Smooth muscle cell (in vitro differentiated cells): ENCODE results near the gene FOXJ1. TPM values are rescaled to one million over a fixed set of nuclear protein-coding genes. Genes with fewer than 3 reads are reported as not detected.

Experiments used
- DNase-seq: peaks from one replicate; lab custom pipeline; 2025; ENCODE audit not compliant: unreplicated experiment; lab: John Stamatoyannopoulos, UW
- H2AFZ ChIP-seq: fragments of 200-600 bp; sonication (generic); 2 replicates; pipeline ENCODE4 v1.6.0; 2016; ENCODE audit warnings: antibody characterized with exemption, low read depth, mild to moderate bottlenecking
- H3F3A ChIP-seq: fragments of 200-600 bp; sonication (generic); 2 replicates; pipeline ENCODE4 v1.6.0; 2017; ENCODE audit warnings: antibody characterized with exemption, low read depth
- H3K27ac ChIP-seq: fragments of 200-600 bp; sonication (generic); 2 replicates; pipeline ENCODE4 v1.5.1; 2016; ENCODE audit warnings: low read depth, mild to moderate bottlenecking
- H3K27me3 ChIP-seq: fragments of 200-600 bp; sonication (generic); 2 replicates; pipeline ENCODE4 v1.6.1; 2016; ENCODE audit warnings: low read depth, mild to moderate bottlenecking
- H3K36me3 ChIP-seq: fragments of 200-600 bp; sonication (generic); 2 replicates; pipeline ENCODE4 v1.5.1; 2016; ENCODE audit warnings: low read depth
- H3K4me1 ChIP-seq: fragments of 200-600 bp; sonication (generic); 2 replicates; pipeline ENCODE4 v1.5.1; 2016; ENCODE audit warnings: low read depth
- H3K4me2 ChIP-seq: fragments of 200-600 bp; sonication (generic); 2 replicates; pipeline ENCODE4 v1.6.0; 2016; ENCODE audit warnings: mild to moderate bottlenecking
- H3K4me3 ChIP-seq: fragments of 200-600 bp; sonication (generic); 2 replicates; pipeline ENCODE4 v1.5.1; 2016; ENCODE audit warnings: mild to moderate bottlenecking
- H3K79me2 ChIP-seq: fragments of 200-600 bp; sonication (generic); 2 replicates; pipeline ENCODE4 v1.6.0; 2016; ENCODE audit warnings: low read depth, mild to moderate bottlenecking
- H3K9ac ChIP-seq: fragments of 200-600 bp; sonication (generic); 2 replicates; pipeline ENCODE4 v1.6.0; 2016; ENCODE audit warnings: low read depth
- H3K9me3 ChIP-seq: fragments of 200-600 bp; sonication (generic); replicated peaks from 2 replicates; pipeline ENCODE4 v1.5.1; 2016; ENCODE audit warnings: low read depth
- H4K20me1 ChIP-seq: fragments of 200-600 bp; sonication (generic); 2 replicates; pipeline ENCODE4 v1.6.0; 2016; ENCODE audit warnings: low read depth
- CTCF ChIP-seq: fragments of 200-600 bp; sonication (generic); IDR thresholded peaks from 2 replicates; pipeline ENCODE4 v1.5.1; 2017; ENCODE audit warnings: borderline replicate concordance, mild to moderate bottlenecking, antibody characterized with exemption; ENCODE audit not compliant: insufficient read depth, poor library complexity, severe bottlenecking
- WGBS: methylation state at CpG from one replicate; pipeline ENCODE4 v1.1.7; 2016; ENCODE audit warnings: low lambda C conversion rate; 5-methylcytosine and 5-hydroxymethylcytosine counted together
- polyA plus RNA-seq: library from polyadenylated mRNA; unstranded; fragments of >200 nt; fragmentation: Nextera tagmentation; extraction: Ambion mirVana; gene quantifications from 2 replicates; pipeline ENCODE4 v1.2.1, GENCODE V29; 2016
- total RNA-seq: library from RNA; depleted of rRNA; stranded (reverse); fragments of >200 nt; gene quantifications from 2 replicates; pipeline ENCODE4 v1.2.3, GENCODE V29; 2014

FOXJ1 gene
- total and polyA plus RNA-seq, 2 experiments from 2014 or later: not detected

- Histone ChIP-seq H3K4me2 (no peak overlapping the region), H3K79me2 (no peaks in the 10 kb centered on the region), H4K20me1 (peaks cover 90% of the 10 kb centered on the region), H3K27ac (no peak overlapping the region), H3K9ac (no peak overlapping the region), H3K27me3 (no peaks in the 10 kb centered on the region), H3K4me3 (no peak overlapping the region), H3K9me3 (no peaks in the 10 kb centered on the region), H3F3A (peaks cover 5% of the 10 kb centered on the region), H3K36me3 (no peaks in the 10 kb centered on the region), H2AFZ (no peak overlapping the region), H3K4me1 (no peaks in the 10 kb centered on the region)
- no peak for TF ChIP-seq CTCF
- DNase-seq: no peak
- 98% methylated on average over 20 of the region's 20 CpGs for WGBS
These were observed 48.3 kb downstream of the FOXJ1 start for GRCh38 chr17:76092526-76093413.

DNA sequence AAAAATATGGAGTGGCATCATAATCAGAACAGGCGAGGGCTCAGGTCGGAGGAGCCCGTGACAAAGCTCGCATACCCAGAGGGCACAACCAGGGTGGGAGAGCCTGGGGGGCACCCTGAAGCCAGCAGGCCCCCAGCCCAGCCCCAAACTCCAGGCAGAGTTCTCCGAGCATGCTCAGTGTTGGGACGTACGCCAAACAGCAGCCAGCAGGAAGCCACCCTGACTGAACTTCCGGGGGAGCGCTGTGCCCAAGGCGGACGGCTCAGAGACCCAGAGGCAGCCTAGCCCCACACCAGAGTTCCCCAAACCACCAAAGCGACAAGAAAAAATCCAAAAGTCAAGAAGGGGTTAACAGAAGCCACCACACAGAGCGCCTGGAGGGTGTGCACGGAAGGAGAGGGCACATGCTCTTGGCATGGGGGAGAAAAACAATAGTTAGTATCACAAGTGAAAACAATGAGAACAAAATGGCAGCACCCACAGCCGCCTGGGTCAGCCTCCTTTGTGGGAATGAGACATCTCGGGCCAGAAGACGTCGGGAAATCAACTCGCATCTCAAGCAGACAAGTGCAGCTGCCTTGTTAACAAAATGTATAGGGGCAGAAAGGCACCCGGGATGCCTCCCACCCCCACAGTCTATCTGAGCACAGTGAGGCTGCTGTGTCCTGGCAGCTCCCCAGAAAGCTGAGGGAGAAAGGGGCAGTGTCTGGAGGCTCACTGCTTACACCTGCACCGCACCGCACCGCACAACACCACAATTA is 49.3 kb downstream of the FOXJ1 start:
- peaks cover 88% of the 10 kb centered on the region for H4K20me1 ChIP-seq
- no peak for DNase-seq
- H3K4me1 ChIP-seq: no peaks in the 10 kb centered on the region
- H3K36me3 ChIP-seq: no peaks in the 10 kb centered on the region
- 92% methylated on average over 23 of the region's 23 CpGs for WGBS
- no peak overlapping the region for H3K27ac ChIP-seq
- no peak for TF ChIP-seq CTCF
- H3K9me3 ChIP-seq: no peaks in the 10 kb centered on the region
- no peak overlapping the region for H2AFZ ChIP-seq
- no peaks in the 10 kb centered on the region for H3K79me2 ChIP-seq
- no peak overlapping the region for H3K4me3 ChIP-seq
- no peak overlapping the region for H3K4me2 ChIP-seq
- H3K27me3 ChIP-seq: no peaks in the 10 kb centered on the region
- no peak overlapping the region for H3K9ac ChIP-seq
- peaks cover 5% of the 10 kb centered on the region for H3F3A ChIP-seq

DNA sequence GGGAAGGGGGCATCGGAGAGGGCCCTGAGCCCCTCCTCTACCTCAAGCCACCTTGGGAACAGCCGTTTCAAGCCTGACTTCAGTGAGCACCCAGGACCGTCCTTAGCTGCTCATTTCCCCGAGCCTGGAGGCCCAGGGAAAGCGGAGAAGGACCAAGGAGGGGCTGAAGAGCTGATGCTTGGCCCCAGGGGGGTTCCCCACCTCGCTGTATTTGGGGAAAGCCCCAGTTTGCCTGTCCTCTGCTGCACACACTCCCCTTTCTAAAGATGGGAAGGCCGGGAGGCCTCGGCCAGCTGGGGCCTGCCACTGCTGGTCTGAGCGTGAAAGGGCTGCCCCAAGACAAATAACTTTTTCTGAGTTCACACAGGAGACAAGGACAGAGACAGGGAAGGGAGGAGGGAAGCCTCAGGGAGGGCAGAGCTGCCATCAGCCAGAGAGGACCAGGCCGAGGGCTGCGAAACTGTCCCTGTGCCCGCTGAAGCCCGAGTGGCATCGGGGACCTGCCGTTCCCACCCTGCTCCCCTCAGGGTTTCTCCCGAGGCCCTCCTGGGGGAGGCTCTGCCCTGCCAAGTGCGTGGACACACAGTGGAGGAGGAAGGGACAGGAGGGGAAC is 50.4 kb downstream of the FOXJ1 start:
- Histone ChIP-seq H3K4me1 (no peaks in the 10 kb centered on the region), H3K4me2 (no peak overlapping the region), H3K9ac (no peak overlapping the region), H3K36me3 (no peaks in the 10 kb centered on the region), H3K4me3 (no peak overlapping the region), H3F3A (peaks cover 5% of the 10 kb centered on the region), H3K27ac (no peak overlapping the region), H2AFZ (no peak overlapping the region), H3K27me3 (no peaks in the 10 kb centered on the region), H3K9me3 (no peaks in the 10 kb centered on the region), H4K20me1 (peaks cover 78% of the 10 kb centered on the region), H3K79me2 (no peaks in the 10 kb centered on the region)
- DNase-seq: no peak
- 96% methylated on average over 17 of the region's 17 CpGs for WGBS
- no peak for TF ChIP-seq CTCF
